Adipocyte (in vitro differentiated cells): ENCODE results near the gene MYBPC3.

Experiments used
- DNase-seq: peaks from one replicate; pipeline ENCODE4 v3.0.0-alpha.2; 2015; ENCODE audit warnings: low read depth
- H3K27me3 ChIP-seq: replicated peaks from 2 replicates; pipeline ENCODE4 v1.7.0; 2013; ENCODE audit warnings: mild to moderate bottlenecking, low read length, moderate library complexity; ENCODE audit not compliant: control insufficient read depth, insufficient read depth
- H3K36me3 ChIP-seq: 2 replicates; pipeline ENCODE4 v1.7.0; 2013; ENCODE audit warnings: low read length, mild to moderate bottlenecking, moderate library complexity; ENCODE audit not compliant: control insufficient read depth, insufficient read depth, severe bottlenecking
- H3K4me1 ChIP-seq: 2 replicates; pipeline ENCODE4 v1.7.0; 2013; ENCODE audit warnings: mild to moderate bottlenecking, low read length, moderate library complexity; ENCODE audit not compliant: control insufficient read depth, insufficient read depth
- H3K4me3 ChIP-seq: 2 replicates; pipeline ENCODE4 v1.7.0; 2013; ENCODE audit warnings: mild to moderate bottlenecking, low read length, moderate library complexity
- H3K9ac ChIP-seq: 2 replicates; pipeline ENCODE4 v1.7.0; 2013; ENCODE audit warnings: mild to moderate bottlenecking, low read length, moderate library complexity
- H3K9me3 ChIP-seq: 2 replicates; pipeline ENCODE4 v1.7.0; 2013; ENCODE audit warnings: mild to moderate bottlenecking, low read length, moderate library complexity; ENCODE audit not compliant: control insufficient read depth

The MYBPC3 gene

DNA sequence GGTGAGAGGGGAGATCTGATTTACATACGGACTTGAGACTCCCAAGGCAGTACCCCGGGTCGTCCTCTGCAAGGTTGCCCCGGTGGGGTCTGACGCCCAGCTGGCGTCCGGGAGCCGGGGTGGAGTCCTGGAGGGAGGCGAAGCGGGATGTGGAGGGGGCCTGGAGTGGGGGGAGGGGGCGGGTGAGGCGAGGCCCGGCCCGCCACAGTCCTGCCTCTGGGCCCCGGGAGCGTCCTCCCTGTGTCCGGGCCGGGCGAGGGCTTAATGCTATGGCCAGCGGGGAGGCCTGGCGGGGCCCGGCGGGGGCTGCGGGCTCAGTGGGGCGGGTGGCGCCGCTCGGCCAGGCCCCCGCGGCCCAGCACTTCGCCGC is 2.4 kb upstream of the MYBPC3 start:
- H3K27me3 ChIP-seq = peaks cover 5% of the 10 kb centered on the region
- DNase-seq = no peak
- no peaks in the 10 kb centered on the region for H3K36me3 ChIP-seq
- no peaks in the 10 kb centered on the region for H3K9me3 ChIP-seq
- H3K4me1 ChIP-seq = no peaks in the 10 kb centered on the region
- H3K4me3 ChIP-seq = no peak overlapping the region
- H3K9ac ChIP-seq = peak overlapping the region; percentile 51

DNA sequence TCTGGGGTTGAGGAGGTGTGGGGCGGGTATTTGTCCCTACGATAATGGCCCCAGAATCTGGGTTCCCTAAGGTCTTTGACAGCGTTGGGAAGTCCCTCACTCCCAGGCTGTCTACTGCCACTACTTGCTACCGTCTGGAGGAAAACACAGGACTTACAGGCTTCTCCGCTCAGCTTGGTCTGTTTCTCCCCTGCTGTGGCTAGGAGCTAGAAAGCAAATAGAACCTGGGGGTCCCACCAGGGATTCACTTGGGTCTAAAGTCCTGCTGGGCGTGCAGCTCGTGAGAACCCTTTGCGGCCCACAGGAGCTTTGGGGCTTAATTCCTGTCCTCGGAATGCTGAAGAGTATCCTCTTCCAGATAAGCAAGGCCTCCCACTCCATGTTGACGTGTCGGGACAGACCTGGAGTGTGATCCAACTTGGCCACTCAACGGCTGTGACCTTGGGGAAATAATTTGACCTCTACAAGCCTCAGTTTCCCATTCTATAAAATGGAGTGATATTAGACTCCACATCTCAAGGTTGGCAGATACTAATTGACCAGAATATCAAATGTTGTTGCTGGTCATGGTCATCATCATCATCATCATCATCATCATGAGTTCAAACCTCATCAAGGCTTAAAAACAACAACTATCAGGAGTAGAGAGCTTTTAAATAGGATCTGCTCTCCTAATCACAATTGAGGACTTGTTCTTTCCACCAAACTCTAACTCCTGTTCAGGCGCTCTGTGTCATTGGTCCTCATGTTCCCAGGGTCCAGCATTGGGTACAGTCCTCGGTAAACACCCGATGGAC is 1.7 kb upstream of the MYBPC3 start:
- H3K4me1 ChIP-seq = no peaks in the 10 kb centered on the region
- H3K27me3 ChIP-seq = peaks cover 5% of the 10 kb centered on the region
- no peak for DNase-seq
- H3K9me3 ChIP-seq = no peaks in the 10 kb centered on the region
- no peak overlapping the region for H3K4me3 ChIP-seq
- no peak overlapping the region for H3K9ac ChIP-seq
- no peaks in the 10 kb centered on the region for H3K36me3 ChIP-seq

DNA sequence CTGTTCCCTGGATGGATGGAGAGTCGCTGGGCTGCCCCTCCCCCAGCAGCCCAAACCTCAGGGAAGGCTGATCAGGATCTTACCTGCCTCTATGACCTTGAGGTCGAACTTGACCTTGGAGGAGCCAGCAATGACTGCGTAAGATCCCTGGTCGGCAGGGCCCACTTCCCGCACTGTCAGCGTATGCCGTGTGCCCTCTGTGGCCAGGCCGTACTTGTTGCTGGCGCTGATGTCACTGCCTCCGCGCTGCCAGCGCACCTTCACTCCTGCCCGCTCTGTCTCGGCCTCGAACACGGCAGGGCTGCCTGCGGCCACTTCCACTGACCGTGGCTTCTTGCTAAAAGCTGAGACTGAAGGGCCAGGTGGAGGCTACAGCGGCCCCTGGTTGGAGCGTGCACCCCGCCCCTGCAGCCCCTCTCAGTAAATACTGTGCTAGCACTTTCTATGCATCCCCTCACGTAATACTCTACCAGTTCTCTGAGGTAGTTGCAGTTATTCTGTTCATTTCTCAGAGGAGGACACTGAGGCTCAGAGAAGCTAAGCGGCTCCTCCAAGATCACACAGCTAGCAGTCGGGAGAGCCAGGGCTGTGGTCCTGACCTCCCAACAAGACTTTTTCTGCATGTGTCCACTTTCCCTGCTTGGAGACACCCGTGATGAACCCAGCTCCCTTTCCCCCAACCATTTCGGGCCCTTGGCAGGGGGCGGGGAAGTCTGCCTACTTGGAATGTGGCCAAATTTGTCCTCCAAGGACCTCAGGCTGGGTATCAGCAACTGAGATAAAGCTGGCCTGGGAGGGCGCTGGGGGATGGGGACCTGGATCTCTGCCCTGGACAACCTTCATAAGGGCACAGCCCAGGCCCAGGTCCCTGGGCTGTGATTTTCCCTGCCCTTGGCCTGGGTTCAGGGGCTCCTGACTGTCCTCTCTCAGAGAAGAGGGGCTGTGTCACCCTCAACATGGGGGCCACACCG is 1.1 kb downstream of the MYBPC3 start:
- no peaks in the 10 kb centered on the region for H3K9me3 ChIP-seq
- DNase-seq = no peak
- no peaks in the 10 kb centered on the region for H3K36me3 ChIP-seq
- no peaks in the 10 kb centered on the region for H3K4me1 ChIP-seq
- H3K27me3 ChIP-seq = peaks cover 24% of the 10 kb centered on the region
- H3K4me3 ChIP-seq = no peak overlapping the region
- H3K9ac ChIP-seq = no peak overlapping the region

DNA sequence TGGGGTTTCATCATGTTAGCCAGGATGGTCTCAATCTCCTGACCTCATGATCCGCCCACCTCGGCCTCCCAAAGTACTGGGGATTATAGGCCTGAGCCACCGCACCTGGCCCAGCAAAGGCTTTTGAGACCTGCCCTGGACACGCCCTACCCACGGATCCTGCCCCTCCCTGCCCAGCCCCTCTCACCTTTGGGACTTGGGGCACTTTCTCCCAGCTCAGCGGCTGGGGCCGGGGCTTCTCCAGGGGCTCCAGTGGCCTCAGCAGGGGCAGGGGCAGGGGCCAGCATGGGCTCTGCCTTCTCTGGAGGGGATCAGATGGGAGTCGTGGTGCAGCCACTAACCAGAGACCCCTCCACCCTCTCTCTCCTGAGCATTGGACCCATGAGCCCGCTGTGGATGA is 2.2 kb downstream of the MYBPC3 start:
- no peaks in the 10 kb centered on the region for H3K9me3 ChIP-seq
- no peak for DNase-seq
- no peaks in the 10 kb centered on the region for H3K4me1 ChIP-seq
- H3K9ac ChIP-seq = no peak overlapping the region
- H3K4me3 ChIP-seq = no peak overlapping the region
- H3K36me3 ChIP-seq = no peaks in the 10 kb centered on the region
- peaks cover 34% of the 10 kb centered on the region for H3K27me3 ChIP-seq

DNA sequence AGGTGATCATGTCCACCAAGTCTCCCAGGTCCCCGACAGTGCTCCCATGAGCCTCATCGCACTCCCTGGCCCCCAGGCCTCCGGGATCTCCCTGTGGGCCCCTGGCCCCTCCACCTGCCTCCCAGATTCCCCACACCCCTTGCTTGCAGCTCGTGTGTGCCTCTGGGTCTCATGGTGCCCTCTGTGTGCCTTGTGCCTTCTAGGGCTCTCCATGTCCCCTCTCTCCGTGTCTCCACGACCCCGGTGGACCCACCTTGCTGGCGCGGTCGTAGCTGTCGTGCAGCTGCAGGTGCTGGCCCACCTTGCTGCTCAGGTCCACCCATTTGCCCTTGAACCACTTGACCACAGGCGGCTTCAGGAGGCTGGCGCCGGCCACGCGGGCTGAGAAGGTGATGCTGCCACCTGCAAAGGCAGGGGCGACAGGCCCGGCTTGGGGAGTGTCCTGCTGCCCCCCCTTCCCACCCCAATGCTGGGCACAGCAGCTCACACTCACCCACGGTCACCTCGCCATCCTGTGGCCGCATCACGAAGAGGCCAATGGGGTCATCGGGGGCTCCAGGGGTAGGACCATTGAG is 2.9 kb downstream of the MYBPC3 start:
- Histone ChIP-seq H3K9me3 (no peaks in the 10 kb centered on the region), H3K4me1 (no peaks in the 10 kb centered on the region), H3K9ac (no peak overlapping the region), H3K36me3 (no peaks in the 10 kb centered on the region), H3K4me3 (no peak overlapping the region), H3K27me3 (peaks cover 38% of the 10 kb centered on the region)
- DNase-seq = no peak

DNA sequence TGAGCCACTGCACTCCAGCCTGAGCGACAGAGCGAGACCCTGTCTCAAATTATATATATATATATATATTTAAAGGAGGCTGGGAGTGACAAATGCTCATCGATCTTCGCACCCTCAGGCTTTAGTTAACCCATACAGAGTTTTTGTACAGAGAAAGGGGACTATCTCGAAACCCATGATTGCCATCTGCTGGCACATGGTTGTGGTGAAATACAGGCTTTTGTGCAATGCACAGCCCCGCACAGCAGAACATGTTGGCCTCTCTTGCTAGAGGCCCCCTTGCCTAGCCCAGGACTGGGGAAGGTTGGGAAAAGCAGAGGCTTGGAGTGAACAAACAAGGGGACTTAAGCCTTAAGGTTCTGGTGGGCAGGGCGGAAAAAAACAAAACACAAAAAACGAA is 3.6 kb downstream of the MYBPC3 start:
- peaks cover 38% of the 10 kb centered on the region for H3K27me3 ChIP-seq
- peak; percentile 50 for DNase-seq
- no peaks in the 10 kb centered on the region for H3K36me3 ChIP-seq
- no peak overlapping the region for H3K4me3 ChIP-seq
- H3K9ac ChIP-seq = no peak overlapping the region
- no peaks in the 10 kb centered on the region for H3K4me1 ChIP-seq
- no peaks in the 10 kb centered on the region for H3K9me3 ChIP-seq

DNA sequence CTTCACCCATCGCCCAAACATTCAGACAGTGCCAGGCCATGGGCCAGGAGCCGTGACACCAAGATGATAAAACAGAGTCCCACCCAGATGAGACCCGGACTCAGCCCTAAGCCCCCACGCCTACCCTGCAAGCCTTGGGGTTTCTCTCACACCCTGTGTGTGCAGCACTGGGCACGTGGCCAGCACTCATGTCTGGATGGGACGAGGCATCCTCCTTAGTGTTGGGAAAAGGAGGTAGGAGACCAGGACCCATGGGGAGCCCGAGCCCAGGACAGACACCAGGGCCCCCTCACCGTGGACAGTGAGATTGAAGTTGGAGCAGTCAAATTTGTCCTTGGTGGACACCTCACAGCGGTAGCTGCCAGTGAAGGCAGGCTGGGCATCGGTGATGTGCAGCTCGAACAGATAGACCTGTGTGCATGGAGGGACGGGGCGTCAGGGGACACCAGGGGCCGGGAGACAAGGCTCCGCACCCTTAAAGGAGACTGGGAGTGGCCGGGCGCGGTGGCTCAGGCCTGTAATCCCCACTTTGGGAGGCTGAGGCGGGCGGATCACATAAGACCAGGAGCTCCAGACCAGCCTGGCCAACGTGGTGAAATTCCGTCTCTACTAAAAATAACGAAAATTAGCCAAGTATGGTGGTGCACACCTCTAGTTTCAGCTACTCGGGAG is 4.2 kb downstream of the MYBPC3 start:
- no peak for DNase-seq
- Histone ChIP-seq H3K4me1 (no peaks in the 10 kb centered on the region), H3K27me3 (peaks cover 38% of the 10 kb centered on the region), H3K4me3 (no peak overlapping the region), H3K9me3 (no peaks in the 10 kb centered on the region), H3K36me3 (no peaks in the 10 kb centered on the region), H3K9ac (no peak overlapping the region)

DNA sequence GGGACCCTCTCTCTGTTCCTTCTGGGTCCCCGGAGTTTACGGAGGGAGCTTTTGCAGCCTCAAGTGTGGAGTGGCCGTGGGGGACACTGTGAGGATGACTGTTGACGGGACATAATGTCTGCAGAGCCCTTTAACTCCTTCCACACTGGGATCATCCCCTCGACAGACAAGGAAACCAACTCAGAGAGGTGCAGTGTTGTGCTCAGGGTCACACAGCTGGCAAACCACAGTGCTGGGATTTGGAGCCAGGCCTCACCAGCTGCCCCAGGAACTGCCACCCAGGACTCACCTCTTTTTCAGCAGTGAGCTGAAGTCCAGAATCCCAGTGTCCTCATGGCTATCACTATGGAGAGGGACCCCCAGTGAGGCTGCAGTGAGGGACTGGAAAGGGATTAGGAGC is 5.4 kb downstream of the MYBPC3 start:
- peaks cover 38% of the 10 kb centered on the region for H3K27me3 ChIP-seq
- no peak overlapping the region for H3K9ac ChIP-seq
- no peaks in the 10 kb centered on the region for H3K9me3 ChIP-seq
- no peak overlapping the region for H3K4me3 ChIP-seq
- no peaks in the 10 kb centered on the region for H3K4me1 ChIP-seq
- no peaks in the 10 kb centered on the region for H3K36me3 ChIP-seq
- DNase-seq = no peak

DNA sequence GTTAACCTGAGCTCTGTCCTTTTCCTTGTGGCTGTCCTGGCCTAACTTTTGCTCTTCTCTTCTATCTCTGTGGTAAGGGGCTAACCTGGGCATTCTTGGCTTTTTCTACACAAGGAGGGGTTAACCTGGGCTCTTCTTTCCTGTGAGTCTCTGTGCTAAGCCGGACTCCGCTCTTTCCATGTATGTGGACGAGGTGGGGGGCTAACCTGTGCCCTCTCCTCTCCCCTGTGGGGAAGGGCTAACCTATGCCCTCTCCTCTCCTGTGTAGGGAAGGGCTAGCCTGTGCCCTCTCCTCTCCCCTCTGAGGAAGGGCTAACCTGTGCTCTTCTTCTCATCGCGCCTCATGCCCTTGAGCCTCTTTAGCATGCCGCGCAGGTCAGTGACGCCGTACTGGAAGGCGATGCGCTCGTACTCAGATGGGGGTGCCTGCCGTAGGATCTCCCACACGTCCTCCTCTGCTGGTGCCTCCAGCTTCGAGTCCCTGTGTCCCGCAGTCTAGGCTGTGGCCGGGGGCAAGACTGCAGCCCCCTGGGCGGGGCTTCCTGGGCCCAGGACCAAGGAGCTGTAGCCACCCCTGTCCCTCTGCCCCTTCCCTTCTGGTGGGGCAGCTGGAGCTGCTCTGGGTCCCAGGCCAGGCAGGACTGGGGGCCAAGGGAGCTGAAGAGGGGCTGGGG is 6.5 kb downstream of the MYBPC3 start:
- Histone ChIP-seq H3K4me1 (no peaks in the 10 kb centered on the region), H3K36me3 (no peaks in the 10 kb centered on the region), H3K9me3 (no peaks in the 10 kb centered on the region), H3K4me3 (no peak overlapping the region), H3K9ac (no peak overlapping the region), H3K27me3 (peaks cover 32% of the 10 kb centered on the region)
- no peak for DNase-seq

DNA sequence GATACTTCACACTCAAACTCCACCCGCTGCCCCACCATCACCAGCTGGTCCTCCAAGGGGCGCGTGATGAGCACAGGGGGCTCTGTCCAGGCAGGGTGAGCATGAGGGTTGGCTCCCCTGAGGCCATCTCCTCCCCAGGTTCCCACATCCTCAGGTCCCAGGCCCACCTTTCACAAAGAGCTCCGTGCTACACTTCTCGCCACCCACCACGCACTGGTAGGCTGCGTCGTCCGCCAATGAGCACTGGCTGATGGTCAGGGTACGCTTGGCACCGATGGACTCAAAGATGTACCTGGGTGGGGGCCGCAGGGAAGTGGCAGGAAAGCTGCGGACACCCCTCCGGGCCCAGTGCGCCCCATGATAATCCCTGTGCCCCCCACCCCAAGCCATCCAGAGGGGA is 9.6 kb downstream of the MYBPC3 start:
- Histone ChIP-seq H3K9ac (no peak overlapping the region), H3K4me3 (no peak overlapping the region), H3K4me1 (no peaks in the 10 kb centered on the region), H3K27me3 (peaks cover 31% of the 10 kb centered on the region), H3K36me3 (no peaks in the 10 kb centered on the region), H3K9me3 (no peaks in the 10 kb centered on the region)
- no peak for DNase-seq
